Right lobe of liver (tissue), 4 donors: ENCODE results near the gene PHEX.

Experiments
- CTCF ChIP-seq, 4 donors: fragments of 200-600 bp in 3 of 4; fragments of 450-650 bp in 1 of 4; IDR thresholded peaks; one replicate each; pipeline versions ENCODE4 v1.5.1 to v1.8.0; 2016 to 2022; ENCODE audit warnings: antibody characterized with exemption in 4 of 4, mild to moderate bottlenecking in 2 of 4
- POLR2A ChIP-seq: fragments of 450-650 bp; IDR thresholded peaks from one replicate; pipeline ENCODE4 v1.6.1; 2017; ENCODE audit warnings: antibody characterized with exemption, mild to moderate bottlenecking
- donor health status: DM: no; HTN: no; CAD: no.
- donor health status: DM: no; HTN: no; CAD: no.
- donor health status: DM: no; HTN: yes; CAD: no.

- no peak for TF ChIP-seq CTCF (IDR thresholded peaks at IDR 0.05)
- no peak for TF ChIP-seq POLR2A
These were observed 24.1 kb downstream of the PHEX start for GRCh38 chrX:22056235-22056634.
